Daoy (cell line): ENCODE data around the gene MPP3. TPM values are rescaled to one million over a fixed set of nuclear protein-coding genes. Genes with fewer than 3 reads are reported as not detected.

Experiments
- DNase-seq: peaks from one replicate; pipeline ENCODE4 v3.0.0-alpha.2; 2015; ENCODE audit warnings: low read depth
- total RNA-seq: library from RNA; depleted of rRNA; stranded (reverse); fragments of >200 nt; shearing (Covaris generic); gene quantifications from 2 replicates; pipeline ENCODE4 v1.2.3, GENCODE V29; 2014

Gene MPP3
- total RNA-seq, 1 experiment from 2014 or later, result 9.0 TPM

DNA sequence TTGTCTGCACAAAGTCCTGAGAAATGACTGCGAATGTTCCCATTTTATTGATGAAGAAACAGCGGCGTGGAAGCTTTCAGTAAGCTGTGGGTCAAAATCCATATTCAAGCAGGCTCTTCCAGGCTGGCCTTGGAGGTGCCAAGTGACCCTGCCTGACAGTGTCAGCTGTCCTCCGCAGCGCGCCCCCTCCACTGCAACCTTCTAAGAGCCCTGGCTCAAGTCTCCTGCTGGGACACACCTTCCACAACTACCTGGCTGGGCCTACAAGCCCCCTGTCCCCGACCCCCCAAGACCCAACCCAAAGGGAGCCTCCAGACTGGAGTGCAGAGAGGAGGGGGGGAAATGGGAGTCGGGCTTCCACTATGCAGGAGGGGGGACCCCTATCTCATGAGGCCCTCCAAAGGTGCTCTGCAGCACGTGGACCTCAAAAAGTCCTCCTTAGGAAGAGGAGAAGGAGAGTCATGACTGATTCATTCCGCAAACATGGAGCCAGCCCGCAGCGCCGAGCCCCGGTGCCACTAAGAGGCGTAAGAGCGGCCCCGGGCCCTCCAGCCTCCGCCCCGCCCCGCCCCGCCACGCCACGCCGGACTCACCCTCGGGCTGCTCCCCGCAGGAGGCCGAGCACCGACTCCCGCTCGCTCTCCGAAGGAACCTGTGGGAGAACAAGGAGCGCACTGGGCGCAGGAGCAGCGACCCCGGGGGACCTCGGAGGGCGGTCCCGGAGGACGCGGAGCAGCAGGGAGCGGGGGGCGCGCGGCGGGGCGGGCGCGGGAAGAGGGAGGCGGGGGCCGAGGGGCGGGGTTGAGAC lies 574 bp downstream of the MPP3 start:
- peak; percentile 82 for DNase-seq

DNA sequence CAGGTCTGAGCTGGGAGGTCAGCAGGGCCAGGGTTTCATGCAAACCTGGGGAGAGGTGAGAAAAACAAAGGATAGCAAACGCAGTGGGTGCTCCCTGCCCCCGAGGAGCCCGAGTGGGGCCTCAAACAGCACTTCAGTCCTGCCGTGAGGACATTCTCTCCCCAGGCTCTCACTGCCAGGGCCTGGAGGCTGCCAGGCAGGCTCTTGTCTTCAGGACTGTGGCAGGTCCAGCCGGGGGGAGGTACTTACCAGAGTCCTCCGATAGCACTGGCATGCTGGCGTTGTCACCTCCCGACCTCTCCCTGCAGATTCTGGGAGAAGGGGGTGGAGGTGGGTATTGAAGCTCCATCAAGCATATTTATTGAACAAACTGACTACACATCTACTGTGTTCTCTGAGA lies 1.3 kb downstream of the MPP3 start:
- DNase-seq, result no peak

DNA sequence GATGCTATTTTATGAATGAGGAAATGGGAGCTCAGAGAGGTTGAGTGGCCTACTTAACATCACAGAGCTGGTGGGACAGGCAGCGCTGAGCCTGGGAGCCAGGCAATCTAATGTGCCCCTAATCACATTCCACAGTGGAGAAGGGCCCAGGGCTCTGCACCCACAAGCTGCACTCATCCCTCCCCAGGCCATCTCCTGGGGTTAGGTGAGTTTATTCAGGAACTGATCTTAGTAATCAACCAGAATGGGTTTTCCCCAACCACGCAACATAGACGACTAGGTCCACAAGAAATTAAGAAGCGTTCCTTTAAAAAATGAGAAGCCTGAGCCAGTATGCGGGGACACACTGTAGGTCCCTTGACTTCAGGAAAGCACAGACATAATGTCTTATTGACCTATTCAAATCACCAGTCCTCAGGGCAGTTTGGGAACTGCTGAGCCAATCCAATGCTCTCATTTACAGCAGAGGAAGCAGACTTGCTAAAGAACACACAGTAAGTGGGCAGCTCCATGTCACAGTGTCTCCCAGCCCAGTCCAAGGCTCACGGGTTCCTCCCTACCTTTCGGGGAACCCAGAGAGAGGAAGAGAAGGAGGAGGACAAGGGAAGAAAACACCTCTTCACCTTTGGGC lies 2.3 kb downstream of the MPP3 start:
- no peak for DNase-seq

DNA sequence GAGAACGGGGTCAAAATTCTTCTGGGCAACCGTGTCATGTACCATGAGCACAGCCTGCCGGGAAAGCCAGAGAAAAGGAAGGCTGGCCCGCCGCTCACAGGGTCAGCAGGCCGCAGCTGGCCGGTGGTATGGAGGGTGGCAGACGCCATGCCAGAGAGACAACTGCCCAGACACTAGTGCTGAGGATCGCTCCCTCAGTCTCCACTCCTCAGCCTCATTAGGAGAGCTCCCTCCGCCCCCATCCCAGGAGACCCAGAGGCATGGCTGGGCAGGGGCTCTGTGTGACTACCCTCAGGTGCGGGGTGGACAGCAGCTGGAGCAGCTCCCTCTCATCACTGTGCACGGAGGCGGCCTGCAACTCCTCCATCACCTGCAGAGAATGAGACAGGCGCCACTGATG lies 3.2 kb downstream of the MPP3 start:
- DNase-seq, result no peak

DNA sequence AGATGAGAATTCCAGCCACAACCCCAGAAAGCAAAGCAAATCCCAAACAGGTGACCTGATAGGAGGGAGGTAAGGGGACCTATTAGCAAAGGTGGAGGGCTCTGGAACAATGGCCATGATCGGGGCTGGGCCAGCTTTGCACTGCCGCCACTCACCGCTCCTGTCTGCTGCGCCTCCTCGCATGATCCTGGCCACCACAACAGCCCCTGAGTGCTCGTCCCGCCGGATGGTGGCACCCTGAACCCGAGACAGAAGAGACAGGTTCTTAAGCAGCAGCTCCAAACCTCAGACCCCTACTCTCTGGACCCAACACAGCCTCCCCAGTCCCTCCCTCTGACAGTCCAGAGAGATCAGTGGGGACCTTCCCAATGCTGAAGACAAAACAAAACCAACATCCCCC lies 5.3 kb downstream of the MPP3 start:
- DNase-seq, result no peak

DNA sequence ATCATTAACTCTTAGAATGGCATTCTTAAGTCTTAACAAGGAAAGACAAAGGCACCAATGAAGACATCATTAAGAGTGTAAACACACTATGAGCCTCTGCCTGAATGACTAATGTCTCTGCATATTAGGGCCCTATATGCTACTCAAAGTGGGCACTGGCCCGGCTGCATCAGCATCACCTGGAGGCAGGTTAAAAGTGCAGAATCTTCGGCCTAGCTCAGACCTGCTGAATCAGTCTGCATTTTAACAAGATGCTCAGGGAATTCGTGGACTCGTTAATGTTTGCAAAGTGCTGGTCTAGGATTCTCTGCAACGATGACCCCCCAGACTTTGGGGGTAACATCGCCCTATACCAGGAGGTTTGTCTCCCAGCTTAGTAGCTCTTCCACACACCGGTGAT lies 6.7 kb downstream of the MPP3 start:
- no peak for DNase-seq

DNA sequence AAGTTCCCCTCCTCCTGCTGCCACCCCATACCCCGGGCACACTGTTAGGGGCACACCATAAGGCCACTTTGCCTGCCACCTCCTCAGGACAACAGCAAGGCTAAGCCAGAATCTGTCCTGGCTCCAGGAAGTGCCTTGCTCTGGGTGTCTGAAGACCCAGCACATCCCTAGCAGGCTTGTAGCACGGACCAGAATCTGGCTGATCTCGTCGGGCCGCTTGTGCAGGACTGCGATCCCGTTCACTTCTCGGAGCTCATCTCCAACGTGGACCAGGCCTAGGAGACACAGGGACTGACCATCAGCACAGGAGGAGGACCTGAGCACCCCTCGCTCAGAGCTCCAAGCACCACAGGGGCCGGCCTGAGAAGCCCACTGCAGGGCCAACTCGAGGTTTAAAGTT lies 7.4 kb downstream of the MPP3 start:
- DNase-seq, result no peak

DNA sequence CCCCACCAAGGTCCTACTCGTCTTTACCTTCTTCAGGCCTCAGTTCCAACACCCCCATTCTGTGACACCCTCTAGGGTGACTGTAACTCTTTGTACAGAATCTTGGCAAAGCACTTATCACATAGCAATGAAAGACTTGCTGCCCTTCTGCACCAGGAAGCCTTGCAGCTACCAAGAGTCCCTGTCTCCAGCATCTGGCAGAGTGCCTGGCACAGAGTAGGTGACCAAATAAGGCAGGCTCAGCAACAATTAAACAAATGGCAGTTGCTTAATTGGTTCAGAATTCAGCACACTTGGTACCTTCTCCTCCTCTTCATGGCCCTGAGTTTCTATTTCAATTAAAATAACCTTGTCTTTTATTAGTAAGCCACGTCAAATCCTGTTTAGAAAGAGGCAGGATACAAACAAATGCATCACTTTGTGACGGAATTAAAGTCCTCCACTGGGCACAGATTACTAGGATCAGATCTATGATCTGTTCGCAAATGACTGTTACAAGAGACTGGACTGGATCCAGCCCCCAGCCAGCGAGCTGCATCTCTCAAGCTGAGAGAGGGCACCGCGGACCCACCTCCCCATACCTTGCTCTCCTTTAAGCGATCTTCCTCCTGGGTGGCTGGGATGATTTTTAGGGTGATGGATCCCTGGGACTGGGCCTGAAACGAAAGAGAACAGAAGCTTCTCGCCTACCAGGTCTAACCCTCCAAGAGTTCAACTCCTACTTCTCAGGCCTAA lies 9.4 kb downstream of the MPP3 start:
- no peak for DNase-seq

DNA sequence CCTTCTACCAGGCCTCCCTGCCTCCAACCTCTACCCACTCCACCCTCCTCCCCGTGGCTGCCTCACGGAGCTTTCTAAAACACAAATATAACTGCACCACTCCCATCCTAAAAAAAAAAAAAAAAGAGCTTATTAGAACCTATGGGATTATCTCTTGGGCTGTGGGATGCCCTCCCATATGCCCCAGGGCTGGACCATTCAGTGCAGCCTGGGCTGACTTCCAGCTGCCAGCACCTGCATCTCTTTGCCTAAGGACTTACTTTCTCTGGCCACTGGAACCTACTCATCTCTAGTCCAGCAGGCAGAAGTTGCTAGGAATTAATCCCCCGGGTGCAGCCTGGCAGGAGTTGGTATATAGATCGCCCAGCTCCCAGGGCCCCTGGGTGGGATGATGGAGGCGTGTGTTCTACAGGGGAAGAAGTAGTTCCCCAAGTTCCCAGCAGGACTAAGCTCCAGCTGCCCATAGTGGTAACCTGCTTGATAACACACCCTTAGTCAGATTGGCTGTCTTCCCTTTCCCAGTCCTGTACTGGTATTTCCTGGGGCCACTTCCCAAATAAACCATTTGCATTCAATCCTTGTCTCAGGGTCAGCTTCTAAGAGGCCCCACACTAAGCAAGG lies 10.3 kb downstream of the MPP3 start:
- DNase-seq, result no peak

DNA sequence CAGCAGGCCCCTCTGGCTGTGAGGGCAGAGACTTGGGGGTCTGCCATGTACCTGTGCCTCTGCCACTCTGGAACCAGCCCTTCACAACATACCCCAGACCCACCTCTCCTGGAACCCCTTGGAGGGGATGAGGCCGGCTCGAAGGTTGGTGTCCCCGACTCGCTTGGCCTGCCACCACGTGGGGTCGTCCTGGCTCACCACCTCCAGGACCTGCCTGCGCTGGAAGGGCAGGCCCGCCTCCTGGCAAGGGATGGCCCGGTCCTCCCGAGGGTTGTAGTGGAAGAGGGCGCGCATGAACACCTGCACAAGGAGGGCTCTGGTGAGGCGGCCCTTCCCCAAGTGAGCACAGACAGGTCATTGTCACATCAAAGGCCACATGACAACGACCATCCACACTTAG lies 12.2 kb downstream of the MPP3 start:
- no peak for DNase-seq

DNA sequence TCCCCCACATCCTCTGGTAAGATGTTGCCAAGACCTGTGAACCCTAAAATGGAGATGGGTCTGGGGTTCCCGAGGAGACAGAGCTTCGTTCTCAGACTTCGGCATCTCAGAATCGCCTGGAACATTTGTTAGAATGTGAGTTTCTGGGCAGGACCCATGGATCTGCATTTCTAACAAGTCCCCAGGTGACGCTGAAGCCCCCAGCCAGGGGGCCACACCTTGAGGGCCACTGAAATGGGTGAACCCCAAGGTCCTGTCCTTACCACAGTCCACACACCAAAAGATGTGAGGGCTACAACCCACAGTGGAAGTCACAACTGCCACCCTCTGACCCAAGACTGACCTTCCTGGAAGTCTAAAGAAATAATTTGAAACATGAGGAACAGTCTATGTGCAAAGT lies 14.0 kb downstream of the MPP3 start:
- no peak for DNase-seq

DNA sequence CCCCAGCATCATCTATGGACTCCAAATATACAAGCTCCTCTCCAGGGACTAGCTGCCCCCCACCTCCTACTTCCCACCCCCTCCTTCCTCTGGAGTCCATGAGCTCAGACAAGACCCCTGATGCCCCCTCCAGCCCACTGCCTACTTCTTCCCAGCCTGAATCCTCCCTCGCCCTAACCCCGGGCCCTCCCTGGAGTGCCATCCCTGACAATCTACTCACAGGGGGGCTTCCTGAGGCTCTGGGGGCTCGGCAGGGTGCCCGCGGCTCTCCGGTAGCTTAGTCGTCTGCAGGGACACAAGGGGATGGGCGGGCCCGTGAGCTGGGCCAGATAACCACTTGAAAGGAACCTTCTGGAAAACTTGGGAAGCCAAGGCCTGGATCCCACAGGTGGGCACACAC lies 15.1 kb downstream of the MPP3 start:
- DNase-seq, result no peak

DNA sequence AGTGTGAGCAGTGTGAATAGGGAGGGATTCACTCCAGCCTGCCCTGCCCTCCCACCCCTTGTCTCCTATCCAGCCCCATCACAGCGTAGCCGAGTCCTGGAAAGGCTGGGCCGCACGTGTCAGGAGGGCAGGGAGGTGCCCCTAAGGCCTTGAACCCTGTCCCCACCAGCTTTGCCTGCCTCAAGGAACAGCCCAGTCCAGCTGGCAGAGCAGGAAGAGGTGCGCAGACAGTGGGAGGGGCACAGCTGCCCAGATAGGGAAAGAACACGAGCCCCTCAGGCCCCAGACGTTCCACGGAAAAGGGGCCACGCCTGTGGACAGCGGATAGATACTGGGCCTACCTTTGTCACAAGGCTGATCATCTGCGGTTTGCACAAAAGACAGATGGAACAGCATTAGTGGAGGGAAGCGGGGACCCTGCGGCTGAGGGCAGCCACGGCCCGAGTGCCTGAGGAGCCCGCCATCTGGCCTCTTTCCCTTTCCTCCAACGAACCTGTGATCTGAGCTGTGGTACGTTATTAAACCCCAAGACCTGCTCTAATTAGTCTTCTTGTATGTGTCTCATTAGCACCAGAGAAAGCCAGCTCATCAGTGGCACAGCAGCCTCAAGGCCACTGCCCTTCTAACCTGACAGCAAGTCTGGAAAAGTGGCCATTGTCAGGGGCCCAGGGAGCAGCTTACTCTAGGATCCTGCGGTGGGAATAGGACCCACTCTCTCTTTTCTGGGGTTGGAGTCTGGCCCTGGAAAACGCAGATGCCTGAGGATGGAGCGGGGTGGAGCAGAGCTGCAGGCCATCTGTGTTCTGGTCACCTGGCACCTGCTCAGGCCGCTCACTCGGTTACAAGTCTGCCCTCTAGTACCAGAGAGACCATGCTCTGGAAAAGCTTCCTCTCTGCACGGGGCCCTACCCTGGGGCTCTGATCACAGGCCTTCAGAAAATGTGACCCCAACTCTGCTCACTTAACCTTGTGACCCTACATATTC lies 16.3 kb downstream of the MPP3 start:
- no peak for DNase-seq

DNA sequence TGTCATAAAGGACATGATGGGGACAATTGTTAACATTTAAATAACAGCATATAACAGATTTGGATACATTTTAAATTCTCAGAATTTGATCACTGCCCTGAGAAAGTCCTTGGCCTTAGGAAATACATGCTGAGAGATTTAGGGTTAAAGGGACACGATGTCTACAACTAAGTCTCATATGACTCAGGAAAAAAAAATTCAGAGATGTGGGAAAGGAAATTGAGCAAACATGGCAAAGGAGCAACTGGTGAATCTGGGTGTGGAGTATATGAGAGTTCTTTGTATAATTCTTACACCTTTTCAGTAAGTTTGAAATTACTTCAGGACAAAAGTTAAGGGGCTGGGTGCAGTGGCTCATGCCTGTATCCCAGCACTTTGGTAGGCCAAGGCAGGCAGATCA lies 18.2 kb downstream of the MPP3 start:
- DNase-seq, result no peak

DNA sequence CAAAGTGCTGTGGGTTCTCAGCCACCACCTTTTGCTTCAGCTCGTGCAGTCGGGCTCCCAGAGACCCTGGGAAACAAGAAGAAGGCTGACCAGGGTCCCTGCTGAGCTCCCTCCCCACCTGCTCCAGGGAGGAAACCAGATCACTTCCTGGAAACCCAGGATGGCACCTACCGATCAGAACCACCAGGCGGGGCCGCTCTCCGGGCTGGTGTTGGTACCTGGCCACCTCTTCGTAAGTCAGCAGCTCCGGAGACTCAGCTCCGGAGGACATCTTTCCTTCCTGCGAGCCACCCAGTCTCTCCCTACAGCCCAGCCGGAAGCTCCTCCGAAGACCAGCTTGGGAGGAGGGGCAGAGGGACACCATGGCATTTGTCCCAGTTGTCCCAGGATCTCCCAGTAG lies 18.9 kb downstream of the MPP3 start:
- DNase-seq, result no peak

DNA sequence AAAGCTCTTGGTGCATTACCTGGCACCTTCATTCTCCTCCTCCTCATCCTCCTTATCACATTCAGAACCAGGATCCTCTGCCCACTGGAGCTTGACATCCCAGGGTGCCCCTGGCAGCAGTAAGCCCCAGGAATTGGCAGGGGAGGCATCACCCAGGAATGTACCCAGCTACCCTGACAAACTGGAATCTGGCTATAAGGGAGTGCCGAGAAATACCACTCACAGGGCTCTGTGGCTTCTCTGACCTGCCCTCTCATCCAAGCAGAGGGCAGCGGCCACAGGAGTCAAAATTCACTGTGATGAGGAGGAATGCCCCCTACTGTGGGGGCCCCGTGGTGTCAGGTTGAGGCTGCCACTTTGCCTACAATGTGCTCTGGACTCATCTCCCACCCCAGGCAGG lies 19.6 kb downstream of the MPP3 start:
- no peak for DNase-seq

DNA sequence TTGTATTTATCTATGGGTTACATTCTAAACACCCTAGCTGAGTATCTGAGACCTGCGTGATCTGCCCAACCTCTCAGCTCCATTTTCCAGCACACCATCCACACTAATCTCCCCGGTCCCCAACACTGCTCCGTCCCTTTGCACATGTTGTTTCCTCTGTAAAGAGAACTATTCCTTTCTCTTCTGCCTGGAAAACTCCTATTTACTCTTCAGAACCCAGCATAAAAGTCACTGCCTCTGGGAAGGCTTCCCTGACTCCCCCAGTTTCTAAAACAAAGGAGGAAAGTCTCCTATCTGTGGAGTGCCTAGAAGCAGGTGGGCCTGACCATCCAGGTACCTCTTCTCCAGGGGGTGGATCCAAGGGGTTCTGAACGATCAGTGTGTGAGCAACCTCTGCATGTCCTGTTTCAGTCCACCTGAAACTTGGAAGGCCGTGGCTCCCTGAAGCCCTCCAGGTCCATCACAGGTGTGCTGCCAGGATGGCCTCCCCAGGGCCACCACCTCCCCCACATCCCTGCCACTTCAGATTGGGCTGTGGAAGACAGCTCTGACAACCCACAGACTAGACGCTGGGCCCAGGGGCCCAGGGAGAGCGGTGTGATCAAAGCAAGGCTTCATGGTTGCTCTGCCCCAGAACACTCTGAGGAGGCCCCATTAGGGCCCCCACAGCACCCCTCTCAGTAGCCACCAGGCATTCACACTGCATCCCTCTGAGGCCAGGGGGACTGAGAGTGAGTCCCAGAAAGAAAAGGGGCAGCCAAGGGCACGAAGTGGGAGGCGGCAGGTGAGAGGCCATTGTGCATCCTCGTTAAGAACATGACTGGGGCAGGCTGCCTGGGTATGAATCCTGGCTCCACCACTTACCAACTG lies 20.3 kb downstream of the MPP3 start:
- DNase-seq, result no peak

DNA sequence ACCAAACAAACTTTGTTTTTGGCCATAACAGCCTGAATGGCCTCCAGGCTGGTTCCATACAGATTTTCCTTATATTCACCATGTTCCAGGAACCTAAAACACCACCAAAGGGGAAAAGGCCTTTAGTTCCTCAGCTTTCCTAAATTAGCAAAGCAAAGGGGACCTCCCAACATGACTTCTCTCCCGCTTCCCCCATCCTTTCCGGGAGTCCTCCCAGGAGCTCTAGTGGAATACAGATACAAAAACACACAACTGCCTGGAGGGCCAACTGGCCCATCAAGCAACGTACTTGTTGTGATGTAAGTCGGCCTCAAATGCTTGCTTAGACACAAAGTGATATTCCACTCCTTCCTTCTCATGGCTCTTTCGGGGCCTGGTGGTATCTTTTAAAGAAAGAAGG lies 22.1 kb downstream of the MPP3 start:
- no peak for DNase-seq

DNA sequence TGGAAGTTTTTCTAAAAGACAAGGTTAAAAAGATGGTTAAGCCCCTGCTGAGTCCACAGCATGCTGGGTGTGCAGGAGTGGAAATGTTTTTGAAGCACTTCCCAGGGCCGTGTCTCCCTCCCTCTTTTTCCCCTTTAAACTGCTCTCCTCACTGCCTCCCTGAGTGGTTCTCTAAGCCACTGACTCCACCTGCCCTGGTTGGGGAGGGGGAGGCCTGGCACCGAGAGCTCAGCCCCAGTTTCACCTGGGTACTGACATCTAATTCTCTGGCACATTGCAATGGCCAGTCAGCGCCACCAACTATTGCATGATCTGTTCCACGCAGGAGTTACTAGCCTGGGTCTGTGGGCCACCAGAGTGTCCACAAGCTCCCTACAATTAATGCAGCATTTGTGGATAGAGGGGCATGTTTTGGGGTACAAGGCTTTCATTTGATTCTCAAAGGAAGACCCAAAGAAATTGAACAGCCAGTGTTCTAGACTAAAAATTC lies 22.7 kb downstream of the MPP3 start:
- DNase-seq, result no peak

DNA sequence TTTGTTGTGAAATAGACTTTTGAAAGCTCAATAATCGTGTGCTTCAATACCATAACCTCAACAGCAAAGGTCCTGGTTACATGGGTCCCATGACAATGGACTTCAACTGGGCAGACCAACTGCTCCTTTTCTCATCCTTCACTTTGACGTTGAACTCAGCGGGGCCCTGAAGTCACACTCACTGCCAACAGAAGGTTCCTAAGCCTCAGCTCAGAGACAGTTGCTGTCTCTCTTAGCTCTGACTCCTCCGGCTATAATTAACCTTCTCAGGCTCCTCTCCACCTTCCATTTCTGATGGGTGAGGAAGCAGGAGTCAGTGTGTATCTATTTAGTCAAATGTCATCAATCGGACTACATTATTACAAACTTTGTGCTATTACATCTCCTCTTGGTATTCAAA lies 23.8 kb downstream of the MPP3 start:
- no peak for DNase-seq
